Measurements from ENCODE around the gene OR13G1.

- TF ChIP-seq ZFP3 (CRISPR knock-in tag; IDR thresholded peaks at IDR 0.05): no peak
- no peak for TF ChIP-seq ZNF70 (CRISPR knock-in tag; IDR thresholded peaks at IDR 0.05)
- TF ChIP-seq ISL1 (CRISPR knock-in tag; IDR thresholded peaks at IDR 0.05): no peak
- no peak for TF ChIP-seq ZNF565 (CRISPR knock-in tag; conservative IDR thresholded peaks at IDR 0.05; ENCODE audit: low read depth)
- TF ChIP-seq TOX (CRISPR knock-in tag; IDR thresholded peaks at IDR 0.05; ENCODE audit: borderline replicate concordance): no peak
- TF ChIP-seq ZNF8 (CRISPR knock-in tag; IDR thresholded peaks at IDR 0.05): no peak
- TF ChIP-seq CREB5 (CRISPR knock-in tag; IDR thresholded peaks at IDR 0.05; ENCODE audit: low read depth): no peak
- TF ChIP-seq CSRNP3 (CRISPR knock-in tag; IDR thresholded peaks at IDR 0.05): no peak
- no peak for TF ChIP-seq PATZ1 (CRISPR knock-in tag; IDR thresholded peaks at IDR 0.05; ENCODE audit: borderline replicate concordance)
- no peak for TF ChIP-seq TCF4 (CRISPR knock-in tag; IDR thresholded peaks at IDR 0.05; ENCODE audit: borderline replicate concordance)
- TF ChIP-seq CSDC2 (CRISPR knock-in tag; IDR thresholded peaks at IDR 0.05): no peak
- TF ChIP-seq RARB (CRISPR knock-in tag; IDR thresholded peaks at IDR 0.05): no peak
- no peak for TF ChIP-seq ZC3H10 (CRISPR knock-in tag; IDR thresholded peaks at IDR 0.05)
Measured at GRCh38 chr1:247669225-247669624, 10.3 kb downstream of the OR13G1 start.
